PC-9 (cell line): ENCODE results near the gene ZNF407. TPM values are rescaled to one million over a fixed set of nuclear protein-coding genes. Genes with fewer than 3 reads are reported as not detected.

Source experiments
- BruUV-seq: library from RNA; stranded (reverse); fragments of 400-500 nt; replicated peaks from 2 replicates; lab custom pipeline; 2021; lab: Mats Ljungman, UMichigan
- CTCF ChIA-PET: fragments of 300-600 bp; sonication (Branson Sonifier 250); formaldehyde crosslinking; loops from one replicate; lab custom pipeline; 2022; ENCODE audit warnings: antibody characterized with exemption; lab: Charles Lee
- POLR2A ChIA-PET: fragments of 300-600 bp; sonication (Branson Sonifier 250); formaldehyde crosslinking; loops from one replicate; lab custom pipeline; 2022; ENCODE audit warnings: antibody characterized with exemption; ENCODE audit not compliant: unreplicated experiment; lab: Charles Lee
- DNase-seq, 2 experiments: peaks; one replicate each; pipeline versions ENCODE4 v3.0.0 to v3.0.0-alpha.2; 2015 to 2022; ENCODE audit warnings: mixed read lengths in 1 of 2
- H2AFZ ChIP-seq: fragments of 200-600 bp; sonication (generic); 2 replicates; pipeline ENCODE4 v1.8.1; 2017; ENCODE audit warnings: antibody characterized with exemption
- H3F3A ChIP-seq: fragments of 200-600 bp; sonication (generic); 2 replicates; pipeline ENCODE4 v1.8.1; 2017; ENCODE audit warnings: antibody characterized with exemption, mild to moderate bottlenecking, low read depth; ENCODE audit not compliant: insufficient read depth
- H3K27ac ChIP-seq: fragments of 200-600 bp; sonication (generic); 2 replicates; pipeline ENCODE4 v1.6.1; 2016; ENCODE audit warnings: mixed run types
- H3K27me3 ChIP-seq: fragments of 200-600 bp; sonication (generic); 2 replicates; pipeline ENCODE4 v1.6.1; 2016; ENCODE audit warnings: low read depth, mixed run types; ENCODE audit not compliant: insufficient read depth
- H3K36me3 ChIP-seq: fragments of 200-600 bp; sonication (generic); 2 replicates; pipeline ENCODE4 v1.6.1; 2016; ENCODE audit warnings: low read depth, mixed run types
- H3K4me1 ChIP-seq: fragments of 200-600 bp; sonication (generic); replicated peaks from 2 replicates; pipeline ENCODE4 v1.6.1; 2016; ENCODE audit warnings: mixed run types; ENCODE audit not compliant: insufficient read depth
- H3K4me2 ChIP-seq: fragments of 200-600 bp; sonication (generic); 2 replicates; pipeline ENCODE4 v1.6.1; 2017; ENCODE audit warnings: mixed run types
- H3K4me3 ChIP-seq: fragments of 200-600 bp; sonication (generic); 2 replicates; pipeline ENCODE4 v1.6.1; 2016; ENCODE audit warnings: mixed run types
- H3K79me2 ChIP-seq: fragments of 200-600 bp; sonication (generic); 2 replicates; pipeline ENCODE4 v1.6.1; 2017; ENCODE audit warnings: low read depth, mixed run types
- H3K9me2 ChIP-seq: fragments of 200-600 bp; sonication (generic); 2 replicates; pipeline ENCODE4 v1.8.1; 2017; ENCODE audit warnings: mild to moderate bottlenecking; ENCODE audit not compliant: insufficient read depth
- H3K9me3 ChIP-seq: fragments of 200-600 bp; sonication (generic); 2 replicates; pipeline ENCODE4 v1.8.1; 2016; ENCODE audit warnings: low read depth; ENCODE audit not compliant: insufficient read depth
- H4K20me1 ChIP-seq: fragments of 200-600 bp; sonication (generic); 2 replicates; pipeline ENCODE4 v1.8.1; 2017; ENCODE audit not compliant: insufficient read depth
- EZH2 ChIP-seq: fragments of 200-600 bp; sonication (generic); IDR thresholded peaks from 2 replicates; pipeline ENCODE4 v1.8.0; 2017; ENCODE audit warnings: antibody characterized with exemption, low read depth
- intact Hi-C: fragments of 100-400 bp; cut with micrococcal nuclease; formaldehyde crosslinking; loops from one replicate; pipeline ENCODE4 v1.10.0; 2022; ENCODE audit not compliant: unreplicated experiment
- total RNA-seq: library from RNA; stranded (reverse); gene quantifications from 2 replicates; pipeline ENCODE4 v1.2.3, GENCODE V29; 2021
- TF ChIP-seq, protein P1 (sequence below): fragments of 200-600 bp; sonication (generic); conservative IDR thresholded peaks from 2 replicates; pipeline ENCODE4 v1.6.1; 2017; ENCODE audit warnings: mixed run types, antibody characterized with exemption, mild to moderate bottlenecking, moderate library complexity

ZNF407 gene
- total RNA-seq, 1 experiment from 2014 or later, result 13.4 TPM

DNA sequence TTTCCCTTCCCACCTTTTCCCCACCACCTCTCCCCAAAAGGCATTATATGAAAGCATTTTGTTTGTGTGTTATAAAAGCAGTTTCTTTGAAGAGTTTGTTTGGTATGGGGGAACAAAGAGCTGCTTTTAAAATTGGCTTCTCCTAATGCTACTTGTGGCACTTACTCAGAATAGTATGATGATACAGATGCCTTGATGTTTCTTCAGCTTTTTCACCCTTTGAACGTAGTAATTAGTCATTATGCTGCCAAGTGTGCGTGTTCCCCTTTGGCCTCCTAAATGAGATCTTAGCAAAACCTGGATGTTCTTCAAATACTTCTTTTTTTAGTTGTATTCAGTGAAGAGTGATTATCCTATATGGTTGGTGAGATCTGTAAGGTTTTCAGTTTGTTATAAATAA is 427.9 kb downstream of the ZNF407 start:
- POLR2A ChIA-PET, result no interaction called here
- no peak overlapping the region for H2AFZ ChIP-seq

DNA sequence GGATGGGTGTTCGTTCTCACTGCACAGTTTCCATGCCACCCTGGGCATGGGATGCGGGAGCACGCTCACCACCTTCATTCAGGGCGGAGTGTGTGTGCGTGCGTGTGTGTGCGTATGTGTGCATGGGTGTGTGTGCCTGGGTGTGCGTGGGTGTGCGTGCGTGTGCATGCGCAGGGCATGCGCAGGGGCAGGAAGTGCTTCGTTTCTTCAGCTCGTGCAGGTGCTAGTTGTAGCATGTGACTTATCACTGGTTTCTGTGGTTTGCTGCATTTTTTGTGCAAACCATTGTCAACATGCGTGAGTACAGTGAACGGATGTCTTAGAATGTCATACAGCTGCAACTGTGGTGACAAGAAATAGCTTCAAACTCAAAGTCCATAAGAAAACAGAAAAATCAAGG is 431.8 kb downstream of the ZNF407 start:
- H3K9me3 ChIP-seq, result no peaks in the 10 kb centered on the region
- H3K4me3 ChIP-seq, result no peak overlapping the region
- no peaks in the 10 kb centered on the region for H3K4me1 ChIP-seq
- H3K27me3 ChIP-seq, result no peaks in the 10 kb centered on the region
- no peak overlapping the region for H3K27ac ChIP-seq
- H2AFZ ChIP-seq, result no peak overlapping the region
- DNase-seq, result no peak
- H4K20me1 ChIP-seq, result no peaks in the 10 kb centered on the region
- TF ChIP-seq, protein P1, sequence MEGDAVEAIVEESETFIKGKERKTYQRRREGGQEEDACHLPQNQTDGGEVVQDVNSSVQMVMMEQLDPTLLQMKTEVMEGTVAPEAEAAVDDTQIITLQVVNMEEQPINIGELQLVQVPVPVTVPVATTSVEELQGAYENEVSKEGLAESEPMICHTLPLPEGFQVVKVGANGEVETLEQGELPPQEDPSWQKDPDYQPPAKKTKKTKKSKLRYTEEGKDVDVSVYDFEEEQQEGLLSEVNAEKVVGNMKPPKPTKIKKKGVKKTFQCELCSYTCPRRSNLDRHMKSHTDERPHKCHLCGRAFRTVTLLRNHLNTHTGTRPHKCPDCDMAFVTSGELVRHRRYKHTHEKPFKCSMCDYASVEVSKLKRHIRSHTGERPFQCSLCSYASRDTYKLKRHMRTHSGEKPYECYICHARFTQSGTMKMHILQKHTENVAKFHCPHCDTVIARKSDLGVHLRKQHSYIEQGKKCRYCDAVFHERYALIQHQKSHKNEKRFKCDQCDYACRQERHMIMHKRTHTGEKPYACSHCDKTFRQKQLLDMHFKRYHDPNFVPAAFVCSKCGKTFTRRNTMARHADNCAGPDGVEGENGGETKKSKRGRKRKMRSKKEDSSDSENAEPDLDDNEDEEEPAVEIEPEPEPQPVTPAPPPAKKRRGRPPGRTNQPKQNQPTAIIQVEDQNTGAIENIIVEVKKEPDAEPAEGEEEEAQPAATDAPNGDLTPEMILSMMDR, result no peak
- no peak for TF ChIP-seq EZH2
- H3K36me3 ChIP-seq, result no peaks in the 10 kb centered on the region
- H3K4me2 ChIP-seq, result no peak overlapping the region
- no peaks in the 10 kb centered on the region for H3K79me2 ChIP-seq
- H3F3A ChIP-seq, result no peaks in the 10 kb centered on the region
- H3K9me2 ChIP-seq, result no peaks in the 10 kb centered on the region
- ChIA-PET POLR2A (no interaction called here), CTCF (no interaction called here)
- no TSS peak for BruUV-seq
- intact Hi-C loops, result no loop called here

More for the DNA sequence above, 427.9 kb downstream of the ZNF407 start:
- no peak overlapping the region for H3K27ac ChIP-seq
- no TSS peak for BruUV-seq
- H3K27me3 ChIP-seq, result no peaks in the 10 kb centered on the region
- no peak for DNase-seq
- no peaks in the 10 kb centered on the region for H3K9me2 ChIP-seq
- H3K4me1 ChIP-seq, result no peaks in the 10 kb centered on the region
- CTCF ChIA-PET, result no interaction called here
- no peaks in the 10 kb centered on the region for H4K20me1 ChIP-seq
- TF ChIP-seq, protein P1, result no peak
- TF ChIP-seq EZH2, result no peak
- no peaks in the 10 kb centered on the region for H3K36me3 ChIP-seq
- no peaks in the 10 kb centered on the region for H3K9me3 ChIP-seq
- no peak overlapping the region for H3K4me2 ChIP-seq
- no peaks in the 10 kb centered on the region for H3K79me2 ChIP-seq
- no peaks in the 10 kb centered on the region for H3F3A ChIP-seq
- intact Hi-C loops, result no loop called here
- no peak overlapping the region for H3K4me3 ChIP-seq

DNA sequence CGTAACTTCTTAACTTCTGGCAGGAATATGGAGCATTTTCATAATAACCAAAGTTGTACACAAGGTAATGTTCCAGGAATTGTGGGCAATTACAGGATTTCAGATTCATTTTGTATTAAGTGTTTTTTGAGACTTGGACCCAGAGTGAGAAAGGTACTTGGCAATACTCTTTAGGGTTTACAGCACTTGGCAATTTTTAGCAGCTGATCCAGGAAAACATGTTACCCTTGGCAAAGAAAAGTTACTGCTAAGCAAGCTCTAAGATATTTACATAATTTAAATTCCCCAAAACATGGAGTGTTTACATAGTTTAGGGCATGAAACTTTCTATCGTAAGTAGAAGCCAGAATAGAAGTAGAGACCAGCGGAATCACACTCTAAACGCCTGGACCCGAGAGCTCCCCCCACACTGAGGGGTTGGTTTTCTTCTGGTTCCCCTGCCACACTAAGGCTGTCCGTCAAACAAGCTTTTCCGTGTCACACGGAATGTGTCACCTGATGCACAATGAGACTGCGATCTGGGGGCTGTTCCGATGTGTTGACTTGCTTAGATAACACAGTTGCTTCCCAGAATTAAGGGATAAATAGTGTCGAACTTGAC is 434.1 kb downstream of the ZNF407 start:
- no peak for DNase-seq
- Histone ChIP-seq H3K36me3 (no peaks in the 10 kb centered on the region), H3F3A (no peaks in the 10 kb centered on the region), H3K4me3 (no peak overlapping the region), H4K20me1 (no peaks in the 10 kb centered on the region), H3K27me3 (no peaks in the 10 kb centered on the region), H3K4me2 (no peak overlapping the region), H2AFZ (no peak overlapping the region), H3K9me3 (no peaks in the 10 kb centered on the region), H3K79me2 (no peaks in the 10 kb centered on the region), H3K27ac (no peak overlapping the region), H3K9me2 (no peaks in the 10 kb centered on the region), H3K4me1 (no peaks in the 10 kb centered on the region)
- ChIA-PET POLR2A (no interaction called here), CTCF (no interaction called here)
- BruUV-seq, result no TSS peak
- TF ChIP-seq, protein P1, result no peak
- TF ChIP-seq EZH2, result no peak
- intact Hi-C loops, result no loop called here
